Measurements from ENCODE around the gene PPP6R3.
"Not testable (repeated sequence)": the region's sequence is repeated elsewhere in the genome, so short reads cannot be mapped to it uniquely, and the experiment has no call there.

Gene PPP6R3, protein sequence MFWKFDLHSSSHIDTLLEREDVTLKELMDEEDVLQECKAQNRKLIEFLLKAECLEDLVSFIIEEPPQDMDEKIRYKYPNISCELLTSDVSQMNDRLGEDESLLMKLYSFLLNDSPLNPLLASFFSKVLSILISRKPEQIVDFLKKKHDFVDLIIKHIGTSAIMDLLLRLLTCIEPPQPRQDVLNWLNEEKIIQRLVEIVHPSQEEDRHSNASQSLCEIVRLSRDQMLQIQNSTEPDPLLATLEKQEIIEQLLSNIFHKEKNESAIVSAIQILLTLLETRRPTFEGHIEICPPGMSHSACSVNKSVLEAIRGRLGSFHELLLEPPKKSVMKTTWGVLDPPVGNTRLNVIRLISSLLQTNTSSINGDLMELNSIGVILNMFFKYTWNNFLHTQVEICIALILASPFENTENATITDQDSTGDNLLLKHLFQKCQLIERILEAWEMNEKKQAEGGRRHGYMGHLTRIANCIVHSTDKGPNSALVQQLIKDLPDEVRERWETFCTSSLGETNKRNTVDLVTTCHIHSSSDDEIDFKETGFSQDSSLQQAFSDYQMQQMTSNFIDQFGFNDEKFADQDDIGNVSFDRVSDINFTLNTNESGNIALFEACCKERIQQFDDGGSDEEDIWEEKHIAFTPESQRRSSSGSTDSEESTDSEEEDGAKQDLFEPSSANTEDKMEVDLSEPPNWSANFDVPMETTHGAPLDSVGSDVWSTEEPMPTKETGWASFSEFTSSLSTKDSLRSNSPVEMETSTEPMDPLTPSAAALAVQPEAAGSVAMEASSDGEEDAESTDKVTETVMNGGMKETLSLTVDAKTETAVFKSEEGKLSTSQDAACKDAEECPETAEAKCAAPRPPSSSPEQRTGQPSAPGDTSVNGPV

DNA sequence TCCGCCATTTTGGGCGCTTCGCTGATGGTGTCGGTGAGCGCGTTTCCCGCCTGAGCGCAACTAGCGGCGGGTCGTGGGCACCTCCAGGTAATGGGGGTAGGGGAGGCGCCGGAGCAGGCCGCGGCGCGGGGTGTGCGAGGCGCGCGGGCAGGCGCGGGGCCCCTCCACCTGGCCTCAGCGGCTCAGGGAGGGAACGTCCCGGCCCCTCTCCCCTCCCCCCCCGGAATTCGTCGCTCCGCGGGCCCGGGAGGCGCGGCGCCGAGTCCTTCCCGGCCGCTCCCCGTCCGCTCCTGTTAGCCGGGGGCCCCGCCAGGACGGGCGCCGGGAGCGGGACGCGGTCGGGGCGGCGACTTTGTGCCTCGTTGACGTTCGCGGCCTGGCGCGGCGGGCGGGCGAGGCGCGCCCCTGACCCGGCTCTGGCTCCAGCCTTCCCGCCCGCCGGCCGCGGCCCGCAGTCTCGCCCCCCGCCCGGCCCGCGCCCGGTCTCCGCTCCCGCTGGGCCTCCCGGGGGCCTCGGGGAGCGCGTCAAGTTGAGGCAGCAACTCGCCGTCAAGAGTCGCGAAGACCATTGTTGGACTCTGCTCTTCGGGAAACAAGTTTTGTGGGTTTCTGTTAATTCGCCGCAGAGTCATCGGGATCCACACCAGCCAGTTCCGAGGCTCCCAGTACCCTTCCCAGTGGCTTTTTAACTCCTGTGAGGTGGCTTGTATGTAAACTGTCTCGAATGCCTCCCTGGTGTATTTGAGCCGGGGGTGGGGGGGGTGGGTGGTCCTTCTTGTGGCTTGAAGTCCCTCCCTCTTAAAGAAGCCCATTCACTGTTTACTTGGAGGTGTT lies at the start of gene PPP6R3:
Gene PPP6R3, plus strand, starts transcription at position 12 of the 834 bp plus-strand sequence. CDS start 76,913 bp downstream, outside the sequence.
- no peak for DNase-seq

DNA sequence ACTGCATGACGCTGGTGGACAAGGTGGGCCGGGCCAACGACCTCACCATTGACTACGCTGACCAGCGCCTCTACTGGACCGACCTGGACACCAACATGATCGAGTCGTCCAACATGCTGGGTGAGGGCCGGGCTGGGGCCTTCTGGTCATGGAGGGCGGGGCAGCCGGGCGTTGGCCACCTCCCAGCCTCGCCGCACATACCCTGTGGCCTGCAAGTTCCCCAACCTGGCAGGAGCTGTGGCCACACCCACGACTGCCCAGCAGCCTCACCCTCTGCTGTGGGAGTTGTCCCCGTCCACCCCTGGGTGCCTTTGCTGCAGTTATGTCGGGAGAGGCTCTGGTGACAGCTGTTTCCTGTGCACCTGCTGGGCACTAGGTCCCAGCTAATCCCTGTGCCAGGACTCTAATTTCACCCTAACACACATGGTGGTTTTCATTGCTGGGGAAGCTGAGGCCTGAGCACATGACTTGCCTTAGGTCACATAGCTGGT lies 49.0 kb upstream of the PPP6R3 start:
- DNase-seq: no peak

DNA sequence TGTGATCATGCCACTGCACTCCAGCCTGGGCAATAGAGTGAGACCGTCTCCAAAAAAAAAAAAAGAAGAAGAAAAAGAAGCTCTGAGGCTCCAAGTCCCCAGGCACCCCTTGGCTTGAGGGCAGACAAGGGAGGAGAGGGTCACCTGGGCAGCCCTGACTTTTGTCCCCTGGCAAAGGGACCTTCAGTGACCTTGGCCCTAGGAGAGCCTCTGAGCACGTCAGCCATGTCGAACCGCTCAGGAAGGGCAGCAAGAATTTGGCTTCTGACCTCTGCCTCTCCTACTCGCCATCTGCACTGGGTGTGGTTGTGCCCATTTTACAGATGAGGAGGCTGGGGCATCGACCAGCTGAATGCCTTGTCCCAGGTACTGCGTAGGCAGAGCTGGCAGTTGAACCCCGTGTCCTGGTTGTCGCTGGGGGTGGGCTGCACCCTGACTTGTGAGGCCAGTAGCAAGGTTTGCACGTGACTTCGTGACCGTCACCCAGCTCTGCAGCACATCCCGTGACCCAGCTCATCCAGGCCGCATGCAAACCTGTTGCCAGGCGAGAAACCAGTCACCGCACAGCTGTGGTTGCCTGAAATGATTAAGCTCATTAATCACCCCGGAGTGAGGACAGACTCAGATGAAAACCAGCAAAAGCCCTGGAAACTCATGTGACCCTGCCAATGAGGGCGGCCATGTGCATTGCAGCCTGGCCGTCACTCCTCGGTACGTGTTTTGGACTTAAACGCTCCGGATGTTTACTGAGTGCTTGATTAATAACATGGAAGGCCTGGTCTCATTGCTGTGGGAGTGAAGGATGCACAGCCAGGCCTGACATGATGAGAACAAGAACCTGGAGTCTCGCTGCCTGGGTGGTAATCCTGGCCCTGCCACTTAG lies 47.7 kb upstream of the PPP6R3 start:
- DNase-seq: no peak

DNA sequence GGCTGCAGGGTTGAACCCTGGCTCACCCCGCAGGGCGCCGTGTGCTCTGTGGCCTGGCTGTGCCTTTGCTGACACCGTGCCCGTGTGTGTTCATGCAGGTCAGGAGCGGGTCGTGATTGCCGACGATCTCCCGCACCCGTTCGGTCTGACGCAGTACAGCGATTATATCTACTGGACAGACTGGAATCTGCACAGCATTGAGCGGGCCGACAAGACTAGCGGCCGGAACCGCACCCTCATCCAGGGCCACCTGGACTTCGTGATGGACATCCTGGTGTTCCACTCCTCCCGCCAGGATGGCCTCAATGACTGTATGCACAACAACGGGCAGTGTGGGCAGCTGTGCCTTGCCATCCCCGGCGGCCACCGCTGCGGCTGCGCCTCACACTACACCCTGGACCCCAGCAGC lies 47.0 kb upstream of the PPP6R3 start:
- no peak for DNase-seq

DNA sequence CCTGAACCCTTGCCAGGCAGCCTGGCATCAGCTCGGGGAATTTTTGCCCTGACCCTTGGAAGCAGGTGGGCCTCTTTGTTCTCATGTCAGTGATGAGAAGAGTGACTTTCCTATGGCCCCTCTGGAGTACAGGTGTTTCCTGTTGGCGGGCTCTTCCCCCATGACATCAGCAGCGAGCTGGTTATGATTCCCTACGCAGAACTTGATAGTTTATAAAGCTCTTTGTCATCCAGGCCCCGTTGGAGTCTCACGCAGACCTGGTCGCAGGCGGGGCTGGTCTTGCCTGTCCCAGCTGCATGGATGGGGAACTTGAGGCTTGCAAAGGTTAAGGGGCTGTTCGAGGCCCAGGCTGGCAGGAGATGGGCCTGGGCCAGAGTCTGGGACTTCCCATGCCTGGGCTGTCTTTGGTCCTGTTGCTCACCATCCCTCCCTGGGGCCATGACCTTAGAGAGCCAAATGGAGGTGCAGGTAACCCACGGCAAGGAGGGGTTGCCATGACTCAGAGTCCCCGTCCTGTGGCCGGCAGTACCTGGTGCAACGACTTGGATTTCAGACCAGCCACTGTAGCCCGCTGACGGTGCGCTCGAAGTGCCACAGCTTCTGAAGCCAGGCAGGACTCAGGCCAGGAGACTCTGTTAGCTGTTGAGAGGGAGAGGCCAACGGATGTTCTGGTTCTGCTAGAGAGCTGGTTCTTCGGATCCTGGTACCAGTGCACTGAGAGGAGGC lies 45.9 kb upstream of the PPP6R3 start:
- no peak for DNase-seq

DNA sequence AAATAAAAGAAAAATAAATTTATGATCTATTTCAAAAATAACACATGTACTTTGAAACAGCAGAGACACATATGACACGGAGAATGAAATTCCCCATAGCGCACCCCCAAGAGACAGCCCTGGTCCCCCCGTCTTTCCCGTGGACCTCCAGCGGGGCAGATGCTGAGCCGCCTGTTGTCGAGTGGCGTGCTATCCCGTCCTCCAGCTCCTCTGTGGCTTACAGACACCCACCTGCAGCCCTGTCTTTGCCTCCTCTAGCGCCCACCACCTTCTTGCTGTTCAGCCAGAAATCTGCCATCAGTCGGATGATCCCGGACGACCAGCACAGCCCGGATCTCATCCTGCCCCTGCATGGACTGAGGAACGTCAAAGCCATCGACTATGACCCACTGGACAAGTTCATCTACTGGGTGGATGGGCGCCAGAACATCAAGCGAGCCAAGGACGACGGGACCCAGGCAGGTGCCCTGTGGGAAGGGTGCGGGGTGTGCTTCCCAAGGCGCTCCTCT lies 44.4 kb upstream of the PPP6R3 start:
- DNase-seq: no peak

DNA sequence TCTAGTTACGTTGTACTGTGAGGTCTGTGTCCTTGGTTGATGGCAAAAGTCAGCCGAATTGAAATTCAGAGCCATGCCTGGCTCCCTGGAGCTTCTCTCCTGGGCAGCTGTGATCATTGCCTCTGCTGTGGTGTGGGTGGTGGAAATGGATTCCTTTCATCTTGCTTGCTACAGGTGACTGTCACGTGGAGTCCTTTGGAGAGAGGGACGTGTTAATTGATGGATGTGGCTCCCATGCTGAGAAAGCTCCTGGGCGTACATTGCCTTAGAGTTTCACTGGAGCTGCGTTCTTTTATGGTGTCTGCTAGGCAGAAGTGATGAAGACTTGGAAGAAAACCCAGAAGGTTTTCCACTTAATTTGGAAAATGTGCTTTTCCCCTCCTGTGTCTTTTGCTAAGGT lies 41.9 kb upstream of the PPP6R3 start:
- DNase-seq: no peak

DNA sequence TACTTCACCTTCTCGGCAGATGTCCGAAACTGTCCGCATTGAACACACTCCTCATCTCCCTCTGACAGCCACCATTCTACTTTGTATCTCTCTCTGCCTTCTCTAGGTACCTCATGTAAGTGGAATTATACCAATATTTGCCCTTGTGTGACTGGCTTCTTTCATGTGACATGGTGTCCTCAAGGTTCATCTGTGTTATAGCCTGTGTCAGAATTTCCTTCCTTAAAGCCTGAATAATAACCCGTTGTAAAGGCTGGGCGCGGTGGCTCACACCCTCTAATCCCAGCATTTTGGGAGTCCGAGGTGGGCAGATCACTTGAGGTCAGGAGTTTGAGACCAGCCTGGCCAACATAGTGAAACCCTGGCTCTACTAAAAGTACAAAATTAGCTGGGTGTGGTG lies 40.4 kb upstream of the PPP6R3 start:
- no peak for DNase-seq

DNA sequence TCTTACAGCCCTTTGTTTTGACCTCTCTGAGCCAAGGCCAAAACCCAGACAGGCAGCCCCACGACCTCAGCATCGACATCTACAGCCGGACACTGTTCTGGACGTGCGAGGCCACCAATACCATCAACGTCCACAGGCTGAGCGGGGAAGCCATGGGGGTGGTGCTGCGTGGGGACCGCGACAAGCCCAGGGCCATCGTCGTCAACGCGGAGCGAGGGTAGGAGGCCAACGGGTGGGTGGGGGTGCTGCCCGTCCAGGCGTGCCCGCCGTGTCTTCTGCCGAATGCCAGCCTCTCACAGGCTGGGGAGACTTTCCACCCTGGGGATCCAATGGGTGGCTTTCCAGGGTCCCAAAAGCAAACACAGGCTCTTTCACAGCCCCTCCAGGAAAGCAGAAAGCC lies 37.1 kb upstream of the PPP6R3 start:
- no peak for DNase-seq

DNA sequence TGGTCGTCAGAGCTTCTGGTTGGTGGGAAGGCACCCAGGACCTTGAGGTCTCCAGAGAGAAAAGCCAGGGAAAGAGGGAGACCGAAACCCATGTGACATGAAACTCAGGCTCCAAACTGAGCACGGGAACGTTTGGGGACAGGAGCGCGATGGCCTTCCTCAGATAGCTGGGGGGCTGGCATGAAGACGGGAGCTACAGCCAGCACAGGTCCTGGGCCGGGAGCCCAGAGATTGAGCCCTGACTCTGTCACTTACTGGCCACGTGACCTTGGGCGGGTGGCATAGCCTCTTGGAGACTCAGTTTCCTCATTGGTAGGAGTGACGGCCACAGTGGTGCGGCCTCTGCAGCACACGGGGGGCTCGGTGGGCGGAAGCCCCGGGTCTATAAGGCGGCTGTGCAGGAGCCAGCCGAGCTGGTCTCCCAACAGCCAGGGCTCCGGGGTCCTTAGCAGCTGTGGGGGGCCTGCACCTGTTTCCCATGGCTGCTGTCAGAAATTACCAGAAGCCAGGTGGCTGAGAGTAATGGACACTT lies 36.4 kb upstream of the PPP6R3 start:
- DNase-seq: no peak

DNA sequence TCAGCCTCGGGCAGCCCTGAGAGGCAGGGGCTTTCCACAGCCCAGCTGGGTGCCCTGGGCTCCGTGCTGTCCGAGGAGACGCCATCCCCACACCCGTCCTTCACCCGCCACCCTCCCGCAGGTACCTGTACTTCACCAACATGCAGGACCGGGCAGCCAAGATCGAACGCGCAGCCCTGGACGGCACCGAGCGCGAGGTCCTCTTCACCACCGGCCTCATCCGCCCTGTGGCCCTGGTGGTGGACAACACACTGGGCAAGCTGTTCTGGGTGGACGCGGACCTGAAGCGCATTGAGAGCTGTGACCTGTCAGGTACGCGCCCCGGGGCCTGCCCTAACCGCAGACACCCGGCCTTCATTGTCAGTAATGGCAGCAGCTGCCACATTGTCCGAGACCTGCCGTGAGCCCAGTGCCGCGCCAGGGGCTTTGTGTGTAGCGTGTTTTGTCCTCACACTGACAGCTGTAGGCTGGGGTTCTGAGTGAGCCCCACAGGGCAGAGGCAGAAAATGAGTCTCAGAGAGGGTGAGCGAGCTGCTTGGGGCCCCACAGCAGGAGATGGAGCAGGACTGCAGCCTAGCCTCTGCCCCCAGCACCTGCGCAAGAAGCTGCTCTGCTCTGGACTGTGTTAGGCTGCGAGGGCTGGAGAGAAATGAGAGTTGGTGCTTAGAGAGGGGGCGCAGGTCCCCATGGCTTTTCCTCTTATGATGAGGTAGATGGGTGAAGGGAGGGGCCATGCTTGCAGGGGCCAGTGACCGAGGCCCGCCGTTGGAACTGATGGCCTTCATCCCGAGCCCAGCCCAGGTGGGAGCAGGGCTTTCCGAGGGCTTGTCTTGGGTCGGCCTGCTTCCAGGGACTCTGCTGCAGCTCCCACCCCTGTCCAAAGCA lies 35.3 kb upstream of the PPP6R3 start:
- no peak for DNase-seq

DNA sequence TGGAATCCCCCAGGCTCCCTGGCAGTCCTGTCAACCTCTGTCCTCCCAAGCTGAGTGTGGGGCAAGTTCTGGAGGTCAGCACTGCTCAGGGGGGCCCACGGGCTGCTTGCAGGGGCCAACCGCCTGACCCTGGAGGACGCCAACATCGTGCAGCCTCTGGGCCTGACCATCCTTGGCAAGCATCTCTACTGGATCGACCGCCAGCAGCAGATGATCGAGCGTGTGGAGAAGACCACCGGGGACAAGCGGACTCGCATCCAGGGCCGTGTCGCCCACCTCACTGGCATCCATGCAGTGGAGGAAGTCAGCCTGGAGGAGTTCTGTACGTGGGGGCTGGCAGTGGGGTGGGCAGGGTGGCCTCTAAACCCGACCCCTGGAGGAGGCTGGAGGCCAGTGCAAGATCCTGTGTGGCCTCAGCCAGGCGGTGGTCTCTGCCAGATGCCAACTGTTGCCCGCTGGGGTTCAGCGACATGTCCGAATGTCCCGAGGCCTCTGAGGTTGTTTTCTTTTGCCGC lies 34.6 kb upstream of the PPP6R3 start:
- DNase-seq: no peak

DNA sequence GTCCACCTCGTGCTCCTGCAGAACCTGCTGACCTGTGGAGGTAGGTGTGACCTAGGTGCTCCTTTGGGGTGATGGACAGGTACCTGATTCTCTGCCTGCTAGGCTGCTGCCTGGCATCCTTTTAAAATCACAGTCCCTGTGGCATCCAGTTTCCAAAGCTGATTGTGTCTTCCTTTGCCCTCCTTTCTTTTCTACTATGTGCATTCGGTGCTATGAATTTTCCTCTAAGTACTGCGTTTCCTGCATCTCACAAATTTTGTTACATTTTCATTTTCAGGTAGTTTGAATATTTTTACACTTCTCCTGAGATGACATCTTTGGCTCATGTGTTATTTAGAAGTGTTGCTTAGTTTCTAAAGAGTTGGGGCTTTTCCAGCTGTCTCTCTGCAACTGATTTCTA lies 30.9 kb upstream of the PPP6R3 start:
- DNase-seq: no peak

DNA sequence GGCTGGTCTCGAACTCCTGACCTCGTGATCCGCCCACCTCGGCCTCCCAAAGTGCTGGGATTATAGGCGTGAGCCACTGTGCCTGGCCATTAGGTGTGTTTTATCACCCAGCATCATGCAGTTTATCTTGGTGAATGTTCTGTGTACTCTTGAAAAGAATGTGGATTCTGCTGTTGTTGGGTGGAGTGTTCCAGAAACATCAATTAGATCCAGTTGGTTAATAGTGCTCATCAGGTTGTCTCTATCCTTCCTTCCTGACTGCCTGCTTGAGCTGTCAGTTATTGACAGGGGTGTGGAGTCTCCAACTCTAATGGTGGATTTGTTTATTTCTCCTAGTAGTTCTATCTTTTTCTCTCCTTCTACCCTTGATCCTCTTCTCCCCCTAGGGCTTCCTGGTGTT lies 30.2 kb upstream of the PPP6R3 start:
- DNase-seq: no peak

DNA sequence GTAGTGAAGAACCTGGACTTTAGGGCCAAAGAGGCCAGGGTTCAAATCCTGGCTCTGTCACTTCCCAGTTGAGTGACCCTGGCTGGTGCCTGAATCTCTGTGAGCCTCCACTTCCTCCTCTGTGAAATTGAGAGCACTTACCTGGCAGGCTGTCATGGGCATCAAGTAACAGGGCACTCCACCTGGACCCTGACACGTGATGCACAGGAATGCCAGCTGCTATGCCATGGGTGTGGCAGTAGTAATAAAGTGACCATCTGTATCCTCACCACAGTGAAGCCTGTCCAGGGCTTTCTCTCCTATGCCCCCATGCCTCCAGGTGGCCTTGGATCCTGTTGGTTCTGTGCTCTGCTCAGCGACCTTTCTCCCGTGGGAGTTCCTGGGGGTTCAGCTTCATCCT lies 29.8 kb upstream of the PPP6R3 start:
- no peak for DNase-seq

DNA sequence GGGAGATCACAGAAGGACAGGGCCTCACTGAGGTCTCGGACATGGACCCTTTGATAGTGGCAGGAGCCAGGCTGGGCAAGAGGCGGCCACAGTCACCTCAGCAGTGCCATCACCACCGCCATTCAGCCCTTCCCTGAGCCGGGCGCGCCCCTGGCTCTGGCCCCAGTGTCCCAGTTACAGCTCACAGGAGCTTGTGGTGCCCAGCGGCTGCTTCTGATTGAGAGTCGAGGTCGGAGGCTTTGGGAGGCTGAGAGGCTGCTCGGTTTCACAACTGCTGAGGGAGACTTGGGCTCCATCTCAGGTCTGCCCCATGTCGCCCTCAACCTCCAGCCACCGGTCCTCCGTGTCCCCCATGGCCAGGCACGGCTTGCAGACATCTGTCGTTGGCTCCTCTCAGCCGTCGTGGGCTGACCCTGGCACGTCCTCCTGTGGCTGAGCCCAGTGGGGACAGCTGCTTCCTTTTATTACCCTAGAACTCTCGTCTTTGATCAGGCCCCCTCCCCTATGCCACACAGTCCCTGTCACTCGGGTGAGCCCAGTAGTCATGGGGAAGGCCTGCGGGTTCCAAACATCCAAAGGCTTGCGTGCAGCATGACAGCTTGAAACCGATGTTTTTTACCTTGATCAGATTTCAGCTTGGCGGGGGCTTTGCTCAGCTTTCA lies 28.4 kb upstream of the PPP6R3 start:
- no peak for DNase-seq

DNA sequence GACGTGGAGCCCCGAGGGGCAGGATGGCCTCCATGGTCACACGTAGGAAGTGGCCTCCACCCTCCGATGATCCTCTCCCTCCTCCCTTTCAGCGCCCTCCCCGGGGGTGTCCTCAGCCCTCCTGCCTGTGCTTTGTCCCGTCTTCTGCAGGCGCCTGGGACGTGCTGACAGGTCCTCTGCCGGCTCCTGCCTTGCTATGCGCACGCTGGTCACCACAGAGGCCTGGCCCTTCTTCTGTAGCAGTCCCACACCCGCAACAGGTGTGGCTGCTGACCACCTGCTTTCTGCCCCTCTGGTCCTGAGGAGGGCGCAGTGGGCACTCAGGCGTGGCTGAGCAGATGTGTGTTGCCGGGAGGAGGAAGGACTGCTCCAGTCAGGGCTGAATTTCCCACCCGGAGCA lies 27.7 kb upstream of the PPP6R3 start:
- DNase-seq: no peak

DNA sequence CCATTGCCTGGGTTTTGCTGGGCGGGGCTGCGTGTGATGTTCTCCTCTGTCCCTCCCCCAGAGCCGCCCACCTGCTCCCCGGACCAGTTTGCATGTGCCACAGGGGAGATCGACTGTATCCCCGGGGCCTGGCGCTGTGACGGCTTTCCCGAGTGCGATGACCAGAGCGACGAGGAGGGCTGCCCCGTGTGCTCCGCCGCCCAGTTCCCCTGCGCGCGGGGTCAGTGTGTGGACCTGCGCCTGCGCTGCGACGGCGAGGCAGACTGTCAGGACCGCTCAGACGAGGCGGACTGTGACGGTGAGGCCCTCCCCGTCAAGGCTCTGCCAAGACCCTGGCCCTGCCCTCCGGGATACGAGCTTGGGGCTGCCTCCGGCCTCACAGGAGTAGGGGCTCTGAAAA lies 27.0 kb upstream of the PPP6R3 start:
- DNase-seq: no peak

DNA sequence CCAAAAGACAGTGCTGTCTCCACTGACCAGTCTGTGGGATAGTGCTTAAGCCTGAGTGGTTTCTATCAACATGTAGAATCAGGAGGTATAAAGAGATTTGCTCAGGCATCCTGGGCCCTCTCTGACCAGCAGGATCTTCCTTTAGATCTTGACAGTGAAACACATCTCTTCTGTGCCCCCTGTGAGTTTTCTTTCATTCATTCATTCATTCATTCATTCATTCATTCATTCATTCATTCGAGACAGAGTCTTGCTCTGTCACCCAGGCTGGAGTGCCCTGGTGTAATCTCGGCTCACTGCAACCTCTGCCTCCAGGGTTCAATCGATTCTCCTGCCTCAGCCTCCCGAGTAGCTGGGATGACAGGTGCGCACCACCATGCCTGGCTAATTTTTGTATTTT lies 26.4 kb upstream of the PPP6R3 start:
- not testable (repeated sequence) for DNase-seq

Data from KG1 (cell line).